Measurements from ENCODE around the gene PRKCE. TPM values are rescaled to one million over a fixed set of nuclear protein-coding genes. Genes with fewer than 3 reads are reported as not detected.

PRKCE gene
- total RNA-seq, 4 donors from 2014 or later: 10.9 to 19.6 (median 14.9) TPM

- TF ChIP-seq CTCF (IDR thresholded peaks at IDR 0.05; ENCODE audit: low read depth): no peak
Measured at GRCh38 chr2:46018773-46019591, 367.5 kb downstream of the PRKCE start.

- TF ChIP-seq CTCF (IDR thresholded peaks at IDR 0.05; ENCODE audit: low read depth): no peak
Measured at GRCh38 chr2:46020416-46020815, 368.9 kb downstream of the PRKCE start.

GRCh38 chr2:46023165-46023854, 371.8 kb downstream of the PRKCE start:
- TF ChIP-seq CTCF (IDR thresholded peaks at IDR 0.05; ENCODE audit: low read depth): no peak

- no peak for TF ChIP-seq CTCF (IDR thresholded peaks at IDR 0.05; ENCODE audit: low read depth)
Measured at GRCh38 chr2:46024146-46024779, 372.8 kb downstream of the PRKCE start.

- no peak for TF ChIP-seq CTCF (IDR thresholded peaks at IDR 0.05; ENCODE audit: low read depth)
Measured at GRCh38 chr2:46025081-46025480, 373.6 kb downstream of the PRKCE start.

- TF ChIP-seq CTCF (IDR thresholded peaks at IDR 0.05; ENCODE audit: low read depth): no peak
Measured at GRCh38 chr2:46025676-46026075, 374.2 kb downstream of the PRKCE start.

GRCh38 chr2:46026431-46026830, 375.0 kb downstream of the PRKCE start:
- TF ChIP-seq CTCF (IDR thresholded peaks at IDR 0.05; ENCODE audit: low read depth): no peak
